Hippocampal formation (tissue), 2 donors: ENCODE measurements around the gene PGLYRP2.
"Not testable (repeated sequence)": the region's sequence is repeated elsewhere in the genome, so short reads cannot be mapped to it uniquely, and the experiment has no call there.

Experiments
- DNase-seq, 2 donors: peaks; one replicate each; lab custom pipeline; 2025; lab: John Stamatoyannopoulos, UW

PGLYRP2 gene

DNA sequence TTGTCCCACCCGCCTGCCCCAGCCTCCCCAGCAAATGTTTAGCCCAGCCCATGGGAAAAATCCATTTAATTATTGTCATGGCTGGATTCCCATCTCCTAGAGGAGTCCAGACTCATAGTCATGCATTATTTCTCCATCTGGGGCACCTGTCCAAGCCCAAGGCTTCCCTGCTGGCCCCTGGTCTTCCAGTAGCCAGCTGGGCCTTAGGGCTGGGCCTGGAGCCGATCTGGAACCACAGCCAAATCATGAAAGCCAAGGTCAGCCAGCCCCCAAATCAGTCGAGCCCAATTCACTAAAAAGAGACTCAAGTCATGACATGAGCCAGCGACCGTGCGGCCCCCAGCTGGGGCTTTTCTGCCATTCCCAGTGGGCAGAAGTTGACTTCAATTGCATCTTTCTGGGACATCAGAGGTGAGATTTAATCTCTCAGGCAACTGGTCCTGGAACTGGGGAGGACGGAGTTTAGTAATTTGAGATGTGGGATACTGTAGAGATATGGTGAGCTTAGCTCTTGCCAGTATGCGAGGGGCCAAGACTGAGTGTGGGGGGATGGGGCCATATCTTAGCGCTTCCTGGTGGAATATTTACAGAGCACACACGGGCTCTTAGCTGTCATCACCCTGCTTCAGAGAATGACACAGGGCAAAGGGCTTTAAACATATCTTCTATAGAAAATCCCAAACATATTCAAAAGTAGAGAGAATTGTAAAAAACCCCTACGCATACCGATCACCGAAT, 9.4 kb upstream of the PGLYRP2 start:
- no peak for DNase-seq

DNA sequence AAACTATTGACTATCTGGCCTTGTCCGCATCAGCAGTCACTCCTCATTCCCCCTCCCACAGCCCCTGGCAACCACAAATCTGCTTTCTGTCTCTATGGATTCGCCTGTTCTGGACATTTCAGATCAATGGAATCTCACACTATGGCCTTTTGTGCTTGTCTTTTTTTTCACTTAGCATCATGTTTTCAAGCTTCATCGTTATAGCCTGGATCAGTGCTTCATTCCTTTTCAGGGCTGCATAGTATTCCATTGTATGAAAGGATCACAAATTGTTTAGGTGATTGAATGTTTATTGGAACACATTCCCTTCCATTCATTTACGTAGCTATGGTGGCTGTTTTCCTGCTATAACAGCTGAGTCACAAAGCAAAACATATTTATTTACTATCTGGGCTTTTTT, 7.7 kb upstream of the PGLYRP2 start:
- DNase-seq, result no peak

DNA sequence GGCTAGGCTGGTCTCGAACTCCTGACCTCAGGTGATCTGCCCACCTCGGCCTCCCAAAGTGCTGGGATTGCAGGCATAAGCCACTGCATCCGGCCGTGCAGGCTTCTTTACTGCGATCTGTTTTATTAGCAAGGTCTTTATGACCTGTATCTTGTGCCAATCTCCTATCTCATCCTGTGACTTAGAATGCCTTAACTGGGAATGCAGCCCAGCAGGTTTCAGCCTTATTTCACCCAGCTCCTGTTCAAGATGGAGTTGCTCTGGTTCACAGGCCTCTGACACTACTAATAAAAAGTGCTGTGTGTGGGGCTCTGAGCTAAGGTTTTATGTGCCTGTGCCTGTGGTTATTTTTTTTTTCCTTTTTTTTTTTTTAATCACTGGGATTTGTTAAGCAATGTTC, 6.5 kb upstream of the PGLYRP2 start:
- DNase-seq, result not testable (repeated sequence)

DNA sequence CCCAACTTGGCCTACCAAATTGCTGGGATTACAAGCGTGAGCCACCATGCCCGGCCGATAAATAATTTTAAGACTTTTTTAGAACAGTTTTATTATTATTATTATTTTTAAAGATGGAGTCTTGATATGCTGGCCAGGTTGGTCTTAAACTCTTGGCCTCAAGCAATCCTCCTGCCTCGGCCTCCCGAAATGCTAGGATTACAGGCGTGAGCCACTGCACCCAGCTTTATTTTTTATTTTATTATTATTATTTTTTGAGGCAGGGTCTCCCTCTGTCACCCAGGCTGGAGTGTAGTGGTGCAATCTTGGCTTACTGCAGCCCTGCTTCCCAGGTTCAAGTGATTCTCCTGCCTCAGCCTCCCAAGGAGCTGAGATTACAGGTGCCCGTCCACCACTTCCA, 1.7 kb upstream of the PGLYRP2 start:
- DNase-seq, result not testable (repeated sequence)

DNA sequence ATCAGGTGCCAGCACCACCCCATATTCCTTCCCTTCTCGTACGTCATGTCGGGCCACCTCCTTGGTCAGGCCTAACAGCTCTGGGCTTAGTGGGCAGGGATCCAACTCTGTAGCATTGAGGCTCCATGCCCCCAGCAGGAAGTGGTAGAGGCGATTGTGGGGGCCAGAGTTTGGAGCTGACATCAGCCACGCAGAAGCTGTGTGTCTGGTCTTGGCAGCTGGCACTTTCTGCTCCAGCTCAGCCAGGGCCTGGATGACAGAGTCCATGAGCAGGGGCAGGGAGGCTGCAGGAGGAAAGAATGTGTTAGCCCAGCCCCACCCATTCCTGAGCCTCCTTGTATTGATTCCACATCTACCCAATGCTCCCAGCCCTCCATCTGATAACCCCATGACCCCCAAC, 3.0 kb downstream of the PGLYRP2 start:
- no peak for DNase-seq

DNA sequence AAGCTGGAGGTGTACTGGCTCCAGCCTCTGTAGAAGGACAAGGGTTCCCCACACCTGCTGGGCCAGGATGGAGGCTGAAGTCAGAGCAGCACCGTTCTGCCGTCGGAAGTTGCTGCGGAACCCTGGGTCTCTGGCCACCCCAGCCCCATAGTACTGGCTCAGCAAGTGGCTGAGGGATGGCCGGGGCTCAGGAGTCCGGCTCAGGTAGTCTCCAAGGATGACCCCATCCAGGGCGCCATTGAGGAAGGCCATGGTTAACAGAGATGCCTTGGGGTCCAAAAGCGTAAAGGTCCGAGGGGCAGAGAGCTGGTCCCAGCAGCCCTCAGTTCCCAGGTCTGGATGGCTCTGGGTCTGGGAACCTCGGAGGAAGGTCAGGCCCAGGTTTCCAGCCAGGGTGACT, 3.7 kb downstream of the PGLYRP2 start:
- DNase-seq, result no peak

DNA sequence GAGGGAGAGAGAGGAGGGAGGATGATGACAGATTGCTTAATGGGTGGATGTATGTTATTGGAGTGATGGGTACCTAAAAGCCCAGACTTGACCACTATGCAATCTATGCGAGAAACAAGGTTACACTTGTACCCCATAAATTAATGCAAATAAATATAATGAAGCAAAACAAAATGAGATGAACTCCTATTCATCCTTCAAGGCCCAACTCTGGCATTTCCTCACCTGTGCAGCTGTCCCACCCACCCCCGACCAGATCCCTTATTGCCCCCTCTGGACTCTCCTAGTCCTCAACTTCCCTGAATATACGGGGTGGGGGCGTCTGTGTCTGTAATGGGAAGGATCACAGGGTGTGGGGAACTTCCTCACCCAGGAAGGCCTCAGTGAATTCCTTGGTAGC, 4.1 kb downstream of the PGLYRP2 start:
- DNase-seq, result no peak

DNA sequence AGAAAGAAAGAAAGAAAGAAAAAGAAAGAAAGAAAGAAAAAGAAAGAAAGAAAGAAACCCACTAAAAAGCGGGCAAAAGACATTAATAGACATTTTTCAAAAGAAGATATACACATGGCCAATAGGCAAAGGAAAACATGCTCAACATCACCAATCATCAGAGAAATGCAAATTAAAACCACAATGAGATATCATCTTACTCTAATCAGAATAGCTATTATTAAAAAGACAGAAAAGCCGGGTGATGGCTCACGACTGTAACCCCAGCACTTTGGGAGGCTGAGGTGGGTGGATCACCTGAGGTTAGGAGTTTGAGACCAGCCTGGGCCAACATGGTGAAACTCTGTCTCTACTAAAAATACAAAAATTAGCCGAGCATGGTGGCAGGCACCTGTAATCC, 5.5 kb downstream of the PGLYRP2 start:
- DNase-seq, result not testable (repeated sequence)

DNA sequence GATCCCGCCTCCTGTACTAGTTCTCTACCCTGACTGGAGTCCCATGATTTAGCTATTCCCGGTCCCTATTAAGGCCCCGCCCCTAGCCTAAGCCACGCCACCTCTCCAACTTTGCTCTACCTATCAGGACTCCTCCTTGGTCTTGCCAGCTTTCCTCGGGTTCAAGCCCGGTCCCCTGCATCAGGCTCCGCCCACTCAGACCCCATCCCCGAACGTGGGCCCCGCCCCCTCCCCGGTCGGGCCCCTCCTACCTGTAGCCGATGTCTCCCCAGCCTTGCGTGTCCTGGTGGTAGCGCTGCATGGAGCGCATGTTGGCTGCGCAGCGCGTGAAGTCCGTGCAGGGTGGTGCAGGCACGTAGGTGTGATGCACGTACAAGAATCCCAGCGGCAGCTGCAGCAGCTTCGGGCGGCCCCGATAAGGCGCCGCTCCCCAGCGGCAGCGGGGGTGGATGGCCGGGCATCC, 7.6 kb downstream of the PGLYRP2 start:
- no peak for DNase-seq

DNA sequence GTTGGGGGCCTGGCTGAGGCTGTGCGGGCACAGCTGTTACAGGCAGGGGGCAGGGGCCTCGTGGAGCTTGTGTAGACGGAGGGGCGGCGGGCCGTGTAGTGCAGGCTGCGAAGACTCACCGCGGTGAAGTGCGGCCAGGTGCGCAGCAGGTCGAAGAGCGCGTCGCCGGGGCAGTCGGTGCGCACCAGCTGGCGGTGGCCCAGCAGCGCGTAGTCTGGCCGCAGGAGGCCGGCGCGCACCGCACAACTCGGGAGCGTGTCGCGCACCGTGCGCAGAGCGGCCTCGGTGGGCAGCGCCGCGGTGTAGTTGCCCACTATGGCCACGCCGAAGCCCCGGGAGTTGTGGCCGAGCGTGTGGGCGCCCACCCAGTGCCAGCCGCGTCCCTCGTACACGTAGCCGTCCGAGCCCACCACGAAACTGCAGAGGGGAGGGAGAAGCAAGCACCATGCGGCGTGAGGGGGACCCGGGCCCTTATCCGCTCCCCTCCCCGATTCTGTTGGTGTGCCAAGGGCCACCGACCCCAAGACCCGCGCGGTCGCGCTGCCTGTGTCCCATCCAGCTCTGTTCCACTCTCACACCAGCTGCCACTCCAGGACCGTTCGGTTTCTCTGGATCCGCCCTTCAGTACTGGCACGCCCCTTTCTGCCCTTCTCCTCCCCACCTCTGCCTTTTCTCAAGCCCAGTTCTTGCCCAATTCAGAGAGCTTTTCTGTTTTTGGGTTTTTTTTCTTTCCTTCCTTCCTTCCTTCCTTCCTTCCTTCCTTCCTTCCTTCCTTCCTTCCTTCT, 9.6 kb downstream of the PGLYRP2 start:
- no peak for DNase-seq

DNA sequence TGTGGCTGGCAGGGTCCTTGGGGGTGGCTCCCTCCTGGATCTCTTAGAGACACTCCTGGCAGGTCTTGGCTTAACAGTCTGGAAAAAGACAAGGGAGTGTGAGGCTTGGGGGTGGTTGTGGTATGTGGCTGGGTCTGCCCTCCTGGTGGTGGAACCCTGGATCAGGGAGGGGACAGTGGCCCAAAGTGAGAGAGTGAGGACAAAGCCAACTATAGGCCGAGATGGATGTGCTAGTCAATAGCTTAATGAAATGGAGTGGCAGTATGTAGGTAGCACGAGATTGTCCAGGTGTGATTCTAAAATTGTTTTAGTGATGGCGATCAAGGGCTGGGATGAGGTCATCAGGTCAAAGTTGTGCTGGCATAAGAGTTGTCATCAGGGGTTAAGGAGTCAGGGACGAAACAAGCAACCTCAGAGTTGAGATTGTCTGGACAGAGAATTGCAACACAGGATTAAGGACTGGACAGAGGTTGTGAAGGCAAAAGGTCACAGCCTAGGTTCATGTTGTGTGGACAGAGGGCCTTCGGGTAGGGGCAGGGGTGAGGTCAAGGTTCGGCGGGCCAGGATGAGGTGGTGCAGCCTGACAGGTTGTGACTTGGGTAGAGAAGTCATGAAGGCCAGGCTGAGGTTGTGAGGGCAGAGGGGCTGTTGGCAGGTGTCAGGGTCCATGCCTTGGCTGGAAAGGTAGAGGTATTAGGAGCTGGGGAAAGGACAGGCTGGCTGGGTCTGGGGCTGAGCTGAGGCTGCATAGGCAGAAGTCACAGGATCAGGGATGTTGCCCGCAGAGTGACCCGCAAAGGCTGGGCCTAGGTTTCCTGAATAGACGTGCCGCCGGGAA, 10.4 kb downstream of the PGLYRP2 start:
- no peak for DNase-seq

DNA sequence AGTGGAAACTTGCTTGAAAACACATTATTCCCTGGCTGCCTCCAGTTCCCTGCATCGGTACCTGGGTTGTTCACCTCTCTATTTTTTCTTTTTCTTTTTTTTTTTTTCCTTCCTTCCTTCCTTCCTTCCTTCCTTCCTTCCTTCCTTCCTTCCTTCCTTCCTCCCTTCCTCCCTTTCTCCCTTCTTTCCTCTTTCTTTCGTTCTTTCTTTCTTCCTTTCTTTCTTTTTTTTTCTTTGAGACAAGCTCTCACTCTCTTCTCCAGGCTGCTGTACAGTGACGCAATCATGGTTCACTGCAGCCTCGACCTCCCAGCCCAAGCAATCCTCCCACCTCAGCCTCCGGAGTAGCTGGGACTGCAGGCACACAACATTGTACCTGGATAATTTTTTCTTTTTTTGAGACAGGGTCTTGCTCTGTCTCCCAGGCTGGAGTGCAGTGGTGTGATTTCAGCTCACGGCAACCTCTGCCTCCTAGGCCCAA, 11.5 kb downstream of the PGLYRP2 start:
- DNase-seq, result no peak

DNA sequence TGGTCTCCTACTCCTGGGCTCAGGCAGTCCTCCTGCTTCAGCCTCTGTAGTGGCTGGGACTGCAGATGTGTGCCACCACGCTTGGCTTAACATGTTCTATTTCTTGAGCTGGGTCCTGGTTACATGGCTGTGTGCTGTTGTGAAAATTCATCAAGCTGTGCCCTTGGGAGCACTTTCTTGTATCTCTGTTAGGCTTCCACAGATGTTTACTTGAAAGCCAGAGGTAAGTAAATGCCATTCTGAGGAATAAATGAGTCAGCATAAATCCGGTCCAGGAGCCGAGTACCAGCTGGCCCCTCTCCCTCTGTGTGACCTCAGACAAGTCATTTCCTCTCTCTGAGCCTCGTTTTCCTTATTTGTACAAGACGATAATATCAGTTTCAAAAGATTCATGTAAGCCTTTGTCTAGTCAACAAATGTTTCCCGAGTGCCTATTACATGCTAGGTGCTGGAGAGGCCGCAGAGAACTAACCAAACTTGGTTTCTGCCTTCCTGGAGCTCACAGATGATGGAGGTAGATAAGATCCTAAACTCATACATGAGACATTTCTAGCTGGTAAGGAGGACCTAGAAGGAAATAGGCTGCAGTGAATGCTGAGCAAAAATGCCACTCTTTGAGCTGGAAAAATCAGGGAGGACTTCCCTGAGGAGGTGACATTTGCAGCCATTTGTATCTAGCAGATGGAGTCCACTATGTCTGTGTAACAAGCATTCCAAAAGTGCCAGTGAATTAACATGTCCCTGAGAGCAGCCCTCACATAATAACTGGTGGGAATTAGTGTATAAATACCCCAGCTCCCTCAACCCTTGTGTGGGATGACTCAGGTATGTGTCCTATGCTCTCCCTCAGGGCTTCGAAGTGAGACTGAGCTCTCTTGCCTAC, 12.2 kb downstream of the PGLYRP2 start:
- DNase-seq, result no peak

DNA sequence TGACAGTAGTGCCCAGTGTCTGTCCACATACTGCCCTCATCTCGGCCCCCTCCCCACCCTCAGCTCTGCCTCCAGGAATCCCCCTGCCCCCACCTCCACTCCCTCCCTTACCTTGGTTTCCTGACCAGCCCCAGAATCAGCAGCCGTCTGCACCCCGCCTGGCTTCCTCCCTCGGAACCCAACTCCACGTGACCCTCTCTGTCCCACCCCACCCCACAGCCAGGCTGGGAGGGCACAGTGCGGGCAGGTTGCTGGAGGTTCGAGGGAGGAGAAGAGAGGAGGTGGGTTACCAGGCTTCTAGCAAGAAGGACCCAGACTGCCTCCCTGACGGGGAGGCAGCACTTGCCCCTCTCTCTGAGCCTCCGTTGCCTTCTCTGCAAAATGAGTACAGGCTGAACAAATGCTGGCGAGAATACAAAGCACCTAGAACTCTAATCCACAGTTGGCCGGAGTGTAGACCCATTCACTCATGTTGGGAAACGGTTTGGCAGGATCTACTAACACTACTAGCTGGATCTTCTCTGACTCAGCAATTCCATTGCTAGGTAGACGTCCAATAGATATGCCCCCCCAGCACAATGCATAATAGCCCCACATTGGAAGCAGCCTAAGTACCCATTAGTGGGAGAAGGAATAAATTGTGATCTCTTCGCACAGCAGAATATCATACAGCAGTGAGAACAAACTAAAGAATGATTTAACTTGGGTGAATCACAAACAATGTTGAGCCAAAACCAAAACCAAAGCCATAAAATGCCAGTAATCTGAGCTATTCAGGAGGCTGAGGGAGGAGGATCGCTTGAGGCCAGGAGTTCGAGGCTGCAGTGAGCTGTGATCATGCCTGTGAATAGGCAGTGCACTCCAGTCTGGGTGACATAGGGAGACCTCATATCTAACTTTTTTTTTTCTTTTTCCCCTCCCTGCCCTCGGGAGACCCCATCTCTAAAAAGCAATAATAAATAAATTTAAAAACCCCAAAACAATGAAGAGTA, 14.6 kb downstream of the PGLYRP2 start, which contains the start of gene RASAL3:
TSS of gene RASAL3 (minus strand) at position 151 of the 992 bp plus-strand sequence. CDS start 186 bp downstream, outside the sequence.
- DNase-seq, result peak in 1 of 2 donors; percentile 5

DNA sequence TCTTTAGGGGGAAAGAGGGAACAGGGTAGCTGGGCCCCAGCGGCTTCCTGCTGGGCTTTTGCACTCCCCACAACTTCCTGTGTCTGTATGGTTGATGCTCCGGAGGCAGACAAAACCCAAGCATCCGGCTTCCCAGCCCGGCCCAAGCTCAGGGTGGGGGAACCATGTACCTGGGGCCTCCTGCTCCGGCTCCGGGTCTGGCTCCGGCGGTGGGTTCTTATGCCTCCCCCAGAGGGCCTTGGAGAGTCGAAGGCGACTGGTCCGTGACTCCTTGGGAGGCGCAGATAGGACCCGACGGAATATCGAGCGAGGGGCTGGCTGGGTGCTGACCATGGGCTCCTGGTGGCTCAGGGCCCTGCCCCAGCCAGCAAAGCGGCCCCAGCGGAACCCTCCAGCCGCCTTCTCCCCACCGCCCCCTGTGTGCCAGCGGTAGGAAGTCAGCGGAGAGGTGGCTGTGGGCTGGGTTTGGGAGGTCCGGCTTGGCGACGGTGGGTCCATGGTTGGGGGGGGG, 15.4 kb downstream of the PGLYRP2 start:
- peak in 1 of 2 donors; percentile 4 for DNase-seq

DNA sequence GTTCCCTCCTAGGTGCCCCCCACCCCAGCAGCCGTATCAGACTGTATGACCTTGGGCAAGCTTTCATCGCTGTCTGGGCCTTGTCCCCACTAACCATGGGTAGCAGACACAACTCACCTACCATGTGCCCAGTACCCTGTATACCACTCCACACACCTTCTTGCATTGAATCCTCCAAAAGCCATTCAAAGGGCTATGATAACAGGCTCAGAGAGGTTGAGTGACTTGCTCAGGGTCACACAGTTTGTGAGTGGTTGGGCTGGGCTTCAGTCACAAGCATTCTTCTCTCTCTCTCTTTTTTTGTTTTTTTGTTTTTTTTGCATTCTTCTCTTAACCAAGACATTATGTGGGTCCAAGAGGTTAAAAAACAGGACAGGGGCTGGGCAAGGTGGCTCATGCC, 17.6 kb downstream of the PGLYRP2 start:
- no peak for DNase-seq

DNA sequence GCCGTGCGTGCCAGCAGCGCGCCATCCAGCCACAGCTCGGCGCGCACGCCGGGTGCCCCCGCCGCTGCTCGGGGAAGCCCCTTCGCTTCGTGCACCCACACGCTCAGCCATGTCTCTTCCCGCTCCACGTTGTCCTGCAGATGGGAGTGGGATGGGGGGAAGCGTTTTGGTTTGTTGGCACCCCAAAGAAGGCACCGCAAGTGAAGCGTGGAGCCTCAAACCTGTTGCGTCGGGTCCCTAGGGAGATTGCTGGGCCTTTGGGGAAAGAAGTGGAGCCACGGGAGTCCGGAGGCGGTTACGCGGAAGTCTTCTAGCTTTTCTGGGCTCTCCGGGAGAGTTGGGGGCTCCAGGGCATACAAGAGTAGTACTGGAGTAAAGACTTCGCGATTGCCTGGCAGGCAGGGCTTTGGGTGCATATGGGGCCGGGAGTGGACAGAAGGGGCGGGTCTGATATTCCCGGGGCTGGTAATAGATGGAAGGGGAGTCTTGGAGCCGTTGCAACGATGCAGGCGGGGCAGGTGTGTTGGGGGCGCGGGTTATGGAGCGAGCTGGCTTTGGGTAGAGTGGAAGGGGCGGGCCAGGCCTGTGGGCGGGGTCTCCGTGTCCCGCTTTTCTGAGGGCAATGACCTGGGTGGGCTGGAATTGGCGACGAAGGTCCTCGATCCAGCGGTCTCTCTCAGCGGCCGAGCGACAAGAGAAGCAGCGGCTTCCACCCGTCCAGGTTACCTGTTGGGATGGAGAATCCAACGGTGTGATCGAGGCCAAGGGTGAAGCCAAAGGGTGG, 21.4 kb downstream of the PGLYRP2 start:
- DNase-seq, result no peak

DNA sequence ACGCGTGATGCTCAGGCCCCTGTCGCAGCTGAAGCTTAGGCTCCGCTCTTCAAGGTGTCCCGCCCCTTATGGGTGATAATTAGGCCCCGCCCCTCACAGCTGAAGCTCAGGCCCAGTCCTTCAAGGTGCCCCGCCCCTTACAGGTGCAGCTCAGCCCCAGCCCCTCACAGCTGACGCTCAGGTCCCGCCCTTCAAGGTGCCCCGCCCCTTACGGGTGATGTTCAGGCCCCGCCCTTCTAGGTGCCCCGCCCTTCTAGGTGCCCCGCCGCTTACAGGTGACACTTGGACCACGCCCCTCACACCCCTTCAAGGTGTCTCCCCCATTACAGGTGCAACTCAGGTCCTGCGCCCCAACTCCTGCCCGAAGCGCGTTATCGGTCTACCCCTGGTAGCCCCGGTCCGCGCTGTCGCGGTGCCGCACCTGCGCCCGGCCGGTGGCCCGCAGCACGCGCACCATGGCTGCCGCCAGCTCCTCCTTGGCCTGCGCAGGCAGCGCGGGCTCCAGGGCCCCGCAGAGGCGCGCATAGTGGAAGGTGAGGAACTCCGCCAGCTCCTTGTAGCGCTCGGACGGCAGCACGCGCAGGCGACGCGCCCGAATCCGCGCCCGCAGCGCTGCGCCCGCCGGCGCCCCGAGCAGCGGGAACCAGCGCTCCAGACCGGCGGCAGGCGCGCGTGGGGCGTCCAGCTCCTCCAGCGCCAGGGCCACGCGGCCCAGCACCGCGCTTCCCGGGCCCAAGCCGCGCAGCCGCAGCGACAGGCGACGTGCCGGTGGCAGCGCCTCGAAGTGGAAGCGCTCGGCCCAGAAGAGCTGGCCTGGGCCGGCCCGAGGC, 22.2 kb downstream of the PGLYRP2 start:
- DNase-seq, result no peak
